ENCODE results near the gene LRRK2. TPM values are rescaled to one million over a fixed set of nuclear protein-coding genes. Genes with fewer than 3 reads are reported as not detected.
"Not testable (repeated sequence)": the region's sequence is repeated elsewhere in the genome, so short reads cannot be mapped to it uniquely, and the experiment has no call there.

The LRRK2 gene
- polyA plus RNA-seq, 3 donors from 2014 or later: 0.09 to 0.18 (median 0.17) TPM

DNA sequence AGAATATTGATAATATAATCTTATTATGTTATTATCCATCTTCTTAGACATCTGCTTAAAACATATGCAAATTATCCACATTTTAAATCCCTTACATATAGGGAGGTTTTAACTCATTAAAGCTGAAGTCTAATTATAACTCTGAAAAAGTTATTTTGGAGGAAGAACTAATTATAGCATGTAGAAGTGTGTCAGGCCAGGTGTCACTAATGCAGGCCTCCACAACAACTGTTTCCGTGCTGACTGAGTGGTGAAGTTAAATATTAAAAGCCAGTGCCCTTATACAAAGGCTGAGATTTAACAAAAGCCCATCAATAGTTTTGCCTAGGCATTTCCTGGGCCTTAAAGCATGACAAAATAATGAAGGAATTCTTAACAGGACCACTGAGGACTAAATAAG is 157.4 kb downstream of the LRRK2 start:
- Mint-ChIP-seq H3K4me3 (no peak overlapping the region), H3K27ac (no peak overlapping the region)

DNA sequence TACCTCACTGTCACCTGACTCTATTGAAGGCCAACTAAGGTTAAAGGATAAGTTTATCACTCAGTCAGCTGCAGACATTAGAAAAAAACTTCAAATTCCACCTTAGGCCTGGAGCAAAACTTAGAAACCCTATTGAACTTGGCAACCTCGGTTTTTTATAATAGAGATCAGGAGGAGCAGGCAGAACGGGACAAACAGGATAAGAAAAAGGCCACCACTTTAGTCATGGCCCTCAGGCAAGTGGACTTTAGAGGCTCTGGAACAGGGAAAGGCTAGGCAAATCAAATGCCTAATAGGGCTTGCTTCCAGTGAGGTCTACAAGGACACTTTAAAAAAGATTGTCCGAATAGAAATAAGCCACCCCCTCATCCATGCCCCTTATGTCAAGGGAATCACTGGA is 162.5 kb downstream of the LRRK2 start:
- H3K36me3 Mint-ChIP-seq: not testable (repeated sequence)

More for the DNA sequence above, 157.4 kb downstream of the LRRK2 start:
- Mint-ChIP-seq H3K27me3 (ENCODE audit: low read depth in 3 of 3) (peaks cover 0 to 6% (median 1%) of the 10 kb centered on the region in 3 donors), H3K9me3 (peaks cover 0 to 19% (median 12%) of the 10 kb centered on the region in 6 donors), H3K4me1 (no peaks in the 10 kb centered on the region), H3K36me3 (no peaks in the 10 kb centered on the region)
- no peak for DNase-seq

GRCh38 chr12:40390980-40391379 is 166.2 kb downstream of the LRRK2 start:
- Mint-ChIP-seq H3K27me3 (ENCODE audit: low read depth in 3 of 3) (peaks cover 0 to 5% (median 0%) of the 10 kb centered on the region in 3 donors), H3K9me3 (peaks cover 0 to 20% (median 6%) of the 10 kb centered on the region in 6 donors), H3K36me3 (no peaks in the 10 kb centered on the region), H3K4me3 (no peak overlapping the region), H3K27ac (no peak overlapping the region), H3K4me1 (no peaks in the 10 kb centered on the region)
- DNase-seq: no peak

More for the DNA sequence above, 162.5 kb downstream of the LRRK2 start:
- H3K4me1 Mint-ChIP-seq; H3K4me3 Mint-ChIP-seq; DNase-seq; H3K27ac Mint-ChIP-seq; H3K27me3 Mint-ChIP-seq (ENCODE audit: low read depth in 3 of 3): not testable (repeated sequence)
- peaks cover 0 to 19% (median 9%) of the 10 kb centered on the region in 6 donors for H3K9me3 Mint-ChIP-seq

GRCh38 chr12:40393026-40393425 is 168.2 kb downstream of the LRRK2 start:
- H3K36me3 Mint-ChIP-seq: no peaks in the 10 kb centered on the region
- peaks cover 0 to 20% (median 2%) of the 10 kb centered on the region in 6 donors for H3K9me3 Mint-ChIP-seq
- H3K4me3 Mint-ChIP-seq: no peak overlapping the region
- no peak overlapping the region for H3K27ac Mint-ChIP-seq
- H3K4me1 Mint-ChIP-seq: no peaks in the 10 kb centered on the region
- no peak for DNase-seq
- peaks cover 0 to 3% (median 0%) of the 10 kb centered on the region in 3 donors for H3K27me3 Mint-ChIP-seq (ENCODE audit: low read depth in 3 of 3)

- Mint-ChIP-seq H3K36me3 (no peaks in the 10 kb centered on the region), H3K27ac (no peak overlapping the region), H3K27me3 (ENCODE audit: low read depth in 3 of 3) (peaks cover 0 to 3% (median 0%) of the 10 kb centered on the region in 3 donors), H3K4me3 (no peak overlapping the region), H3K4me1 (no peaks in the 10 kb centered on the region), H3K9me3 (peaks cover 0 to 22% (median 0%) of the 10 kb centered on the region in 6 donors)
- no peak for DNase-seq
Measured at GRCh38 chr12:40399656-40400055, 174.9 kb downstream of the LRRK2 start.

DNA sequence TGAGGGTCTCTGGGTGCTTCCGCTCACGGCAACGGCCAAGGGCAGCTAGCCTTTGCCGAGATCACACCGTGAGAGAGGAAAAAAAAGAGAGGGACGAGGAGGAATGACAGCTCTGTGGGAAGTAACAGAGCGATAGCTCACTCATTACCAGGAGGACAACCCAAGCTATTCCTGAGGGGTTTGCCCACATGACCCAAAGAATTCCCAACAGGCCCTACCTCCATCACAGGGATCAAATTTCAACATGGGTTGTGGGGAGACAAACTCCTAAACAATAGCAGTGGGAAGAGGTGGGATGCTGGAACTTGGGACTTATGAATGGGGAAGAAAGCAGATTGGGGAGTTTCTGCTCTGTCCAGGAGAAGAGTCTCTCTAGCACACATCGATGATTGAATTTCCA is 180.6 kb downstream of the LRRK2 start:
- H3K4me1 Mint-ChIP-seq: no peaks in the 10 kb centered on the region
- no peak for DNase-seq
- H3K9me3 Mint-ChIP-seq: peaks cover 0 to 6% (median 0%) of the 10 kb centered on the region in 6 donors
- no peaks in the 10 kb centered on the region for H3K36me3 Mint-ChIP-seq
- H3K4me3 Mint-ChIP-seq: no peak overlapping the region
- no peak overlapping the region for H3K27ac Mint-ChIP-seq
- H3K27me3 Mint-ChIP-seq (ENCODE audit: low read depth in 3 of 3): no peaks in the 10 kb centered on the region

Other genes with a start within 250 kb of the LRRK2 start
- gene SLC2A13, start 118.9 kb upstream of the LRRK2 start, polyA plus RNA-seq: 1 to 10 TPM in 2 of 3 donors, not detected in 1; 1.8 to 5.9 TPM